SKM-1 treated with dmso at 0.1 percent for 144 hours (cell line): ENCODE measurements around the gene NAA40.
A peak's percentile ranks its signal among the peaks of the same experiment; 100 is the strongest.

Source experiments
- DNase-seq: peaks from one replicate; lab custom pipeline; 2025; ENCODE audit not compliant: unreplicated experiment; lab: John Stamatoyannopoulos, UW

The NAA40 gene

DNA sequence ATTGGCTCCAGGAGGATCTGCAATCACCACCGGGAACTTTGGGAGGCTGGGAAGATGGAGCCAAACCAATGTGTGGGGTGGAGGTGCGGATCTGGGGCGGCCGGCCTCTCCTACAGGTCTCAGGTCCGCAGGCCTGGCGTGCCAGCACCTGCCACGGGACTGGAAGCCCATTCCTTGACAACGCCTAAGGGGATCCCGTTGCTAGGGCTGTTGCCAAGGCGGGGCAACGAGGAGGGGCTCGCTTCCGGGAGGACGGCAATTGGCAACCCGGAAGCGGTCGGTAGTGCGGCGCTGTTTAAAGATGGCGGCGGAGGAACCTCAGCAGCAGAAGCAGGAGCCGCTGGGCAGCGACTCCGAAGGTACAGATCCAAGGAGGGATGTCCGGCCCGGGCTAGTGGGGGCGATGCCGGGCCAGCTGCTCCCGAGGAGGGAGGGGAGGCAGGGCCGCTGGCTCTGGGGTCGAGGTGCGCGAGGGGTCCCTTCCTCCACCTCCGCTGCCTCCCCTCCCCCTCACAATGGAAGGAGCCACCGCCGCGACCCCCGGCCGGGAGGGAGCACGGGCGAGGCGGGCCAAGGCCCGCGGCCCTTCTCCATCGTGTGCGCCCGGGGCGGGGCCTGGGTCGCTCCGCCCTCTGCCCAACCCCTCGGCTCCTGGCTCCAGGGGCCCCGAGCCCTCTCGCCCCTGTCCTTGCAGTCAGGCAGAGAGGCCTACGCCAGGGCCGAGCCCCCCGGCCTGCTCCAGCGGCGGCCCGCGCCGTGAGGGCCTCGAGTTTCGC is 47.5 kb downstream of the NAA40 start, which contains the start of gene OTUB1:
TSS of gene OTUB1 (plus strand) at position 283 of the 776 bp plus-strand sequence. CDS start at position 302, 19 bp downstream.
- DNase-seq = peak; percentile 90

DNA sequence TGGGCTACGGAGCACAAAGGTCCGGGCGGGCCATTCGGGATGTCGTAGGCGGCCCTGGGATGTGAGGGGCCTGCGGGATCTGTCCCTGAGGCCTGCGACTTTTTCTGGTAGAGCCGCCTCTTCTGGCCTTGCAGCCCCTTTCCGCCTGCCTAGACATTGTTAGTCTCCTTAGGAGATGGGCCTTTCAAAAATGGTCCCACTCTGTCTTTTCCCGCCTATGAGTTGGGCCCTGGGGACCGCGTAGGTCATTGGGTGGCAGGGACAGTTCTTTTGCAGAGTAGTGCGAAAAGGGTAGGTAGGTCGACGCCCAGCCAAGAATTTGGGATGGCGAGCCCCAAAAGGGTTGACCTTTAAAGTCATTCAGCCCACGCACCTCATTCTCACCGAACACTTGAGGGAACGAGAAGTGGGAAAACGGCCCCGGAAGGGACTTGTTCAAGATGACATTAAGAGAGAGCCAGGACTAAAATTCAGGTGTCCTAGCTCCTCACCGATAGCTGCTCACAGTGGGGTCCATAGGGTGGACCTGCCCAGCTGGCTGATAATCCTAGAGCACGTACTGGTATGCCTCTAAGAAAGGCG is 48.2 kb downstream of the NAA40 start:
- DNase-seq = no peak

DNA sequence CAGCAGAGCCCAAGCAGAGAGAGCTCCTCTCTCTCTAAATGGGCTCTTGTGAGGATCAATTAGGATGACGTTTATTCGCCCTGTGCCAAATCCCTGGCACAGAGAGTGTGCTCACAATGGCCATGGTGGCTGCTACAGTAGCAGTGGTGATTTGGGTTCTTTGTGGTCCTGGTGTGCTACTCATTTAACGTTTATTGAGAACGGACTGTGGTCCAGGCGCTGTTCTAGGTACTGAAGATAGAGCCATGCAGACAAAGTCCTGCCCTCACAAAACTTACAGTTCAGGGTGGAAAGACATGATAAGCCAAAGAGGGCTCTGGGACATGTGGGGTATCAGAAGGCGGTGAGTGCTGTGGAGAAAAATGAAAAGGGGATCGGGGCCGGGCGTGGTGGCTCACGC is 52.8 kb downstream of the NAA40 start:
- no peak for DNase-seq

- DNase-seq = no peak
Measured at GRCh38 chr11:63993100-63993499, 54.3 kb downstream of the NAA40 start.

- DNase-seq = no peak
Measured at GRCh38 chr11:63993993-63994392, 55.2 kb downstream of the NAA40 start.

- no peak for DNase-seq
Measured at GRCh38 chr11:63996512-63996911, 57.7 kb downstream of the NAA40 start.

DNA sequence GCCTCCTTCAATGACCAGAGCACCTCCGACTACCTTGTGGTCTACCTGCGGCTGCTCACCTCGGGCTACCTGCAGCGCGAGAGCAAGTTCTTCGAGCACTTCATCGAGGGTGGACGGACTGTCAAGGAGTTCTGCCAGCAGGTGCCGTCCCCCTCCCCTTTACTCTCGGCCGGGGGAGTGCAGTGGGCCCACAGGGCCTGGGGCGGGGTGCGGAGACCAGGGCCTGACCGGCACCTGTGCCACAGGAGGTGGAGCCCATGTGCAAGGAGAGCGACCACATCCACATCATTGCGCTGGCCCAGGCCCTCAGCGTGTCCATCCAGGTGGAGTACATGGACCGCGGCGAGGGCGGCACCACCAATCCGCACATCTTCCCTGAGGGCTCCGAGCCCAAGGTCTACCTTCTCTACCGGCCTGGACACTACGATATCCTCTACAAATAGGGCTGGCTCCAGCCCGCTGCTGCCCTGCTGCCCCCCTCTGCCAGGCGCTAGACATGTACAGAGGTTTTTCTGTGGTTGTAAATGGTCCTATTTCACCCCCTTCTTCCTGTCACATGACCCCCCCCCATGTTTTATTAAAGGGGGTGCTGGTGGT is 58.4 kb downstream of the NAA40 start:
- DNase-seq = no peak

- no peak for DNase-seq
Measured at GRCh38 chr11:63997801-63998337, 59.1 kb downstream of the NAA40 start.

DNA sequence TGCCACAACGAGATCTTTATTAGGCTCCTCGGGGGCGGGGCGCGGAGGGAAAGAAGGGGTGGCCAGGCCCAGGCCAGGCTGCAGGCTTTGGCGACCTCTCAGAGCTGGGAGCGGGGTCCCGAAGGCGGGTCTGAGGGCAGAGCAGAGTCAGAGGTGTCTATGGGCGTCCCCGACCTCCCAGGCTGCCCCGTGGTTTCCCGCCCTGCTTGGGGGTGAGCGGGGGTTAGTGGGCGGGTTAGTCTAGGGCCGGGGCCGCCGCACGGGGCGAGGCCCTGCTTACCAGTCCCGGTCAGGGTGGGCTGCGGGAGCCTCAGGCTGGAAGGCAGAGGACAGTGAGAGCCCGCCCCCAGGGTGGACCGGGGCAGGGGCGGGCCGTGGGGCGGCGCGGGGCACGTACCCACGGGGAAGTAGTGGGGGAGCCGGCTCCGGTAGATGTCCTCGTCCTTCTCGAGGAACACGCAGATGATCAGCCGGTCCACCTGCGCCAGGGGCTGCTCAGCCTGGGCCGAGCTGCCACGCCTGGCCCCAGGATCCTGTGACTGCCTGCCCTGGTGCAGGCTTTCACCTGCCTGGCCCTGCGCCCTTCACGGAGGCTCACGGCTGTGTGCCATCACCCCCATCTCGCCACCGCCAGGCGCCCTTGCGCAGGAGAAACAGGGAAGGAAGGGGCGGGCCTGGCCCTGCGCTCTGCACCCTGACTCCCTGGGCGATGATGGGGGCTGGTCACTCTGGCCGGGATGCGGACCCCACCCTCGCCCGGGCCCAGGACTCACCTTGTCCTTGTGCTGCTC is 60.0 kb downstream of the NAA40 start:
- DNase-seq = no peak

GRCh38 chr11:63999349-64000025 is 60.7 kb downstream of the NAA40 start:
- DNase-seq = no peak

DNA sequence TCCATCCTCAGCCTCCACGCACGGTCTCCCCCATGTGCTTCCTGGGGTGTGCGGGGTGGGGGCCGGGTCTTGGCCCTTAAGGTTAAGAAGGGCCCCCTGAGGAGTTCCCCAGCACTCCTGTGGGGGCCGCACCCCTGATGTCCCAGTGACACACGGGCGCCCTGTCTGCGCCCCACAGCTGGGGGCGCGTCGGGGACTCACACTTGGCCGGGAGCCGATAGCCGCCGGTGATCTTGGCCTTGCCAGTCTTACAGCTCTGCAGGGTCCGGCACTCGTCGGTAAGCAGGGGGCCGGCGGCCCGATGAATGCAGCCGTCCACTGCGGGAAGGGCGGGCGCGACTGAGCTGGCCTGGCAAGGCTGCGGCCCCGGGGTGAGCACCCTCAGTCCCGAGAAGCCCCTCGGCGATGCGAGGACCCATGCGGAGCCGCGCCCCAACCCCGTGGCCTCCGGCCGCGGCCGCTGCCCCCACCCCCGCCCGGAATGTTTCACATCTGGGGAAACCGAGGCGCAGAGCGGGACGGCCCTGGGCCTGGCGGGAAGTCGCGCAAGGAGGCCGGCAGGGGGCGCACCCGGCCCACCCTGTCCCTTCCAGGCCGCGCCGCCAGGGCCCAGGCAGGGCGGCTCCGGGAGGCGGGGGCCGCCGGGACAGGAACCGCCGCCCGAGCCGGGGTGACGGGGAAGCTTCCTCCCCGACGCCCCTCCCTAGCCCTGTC is 61.4 kb downstream of the NAA40 start:
- no peak for DNase-seq

GRCh38 chr11:64000740-64001483 is 62.1 kb downstream of the NAA40 start:
- DNase-seq = no peak

- no peak for DNase-seq
Measured at GRCh38 chr11:64001484-64002420, 63.0 kb downstream of the NAA40 start.

DNA sequence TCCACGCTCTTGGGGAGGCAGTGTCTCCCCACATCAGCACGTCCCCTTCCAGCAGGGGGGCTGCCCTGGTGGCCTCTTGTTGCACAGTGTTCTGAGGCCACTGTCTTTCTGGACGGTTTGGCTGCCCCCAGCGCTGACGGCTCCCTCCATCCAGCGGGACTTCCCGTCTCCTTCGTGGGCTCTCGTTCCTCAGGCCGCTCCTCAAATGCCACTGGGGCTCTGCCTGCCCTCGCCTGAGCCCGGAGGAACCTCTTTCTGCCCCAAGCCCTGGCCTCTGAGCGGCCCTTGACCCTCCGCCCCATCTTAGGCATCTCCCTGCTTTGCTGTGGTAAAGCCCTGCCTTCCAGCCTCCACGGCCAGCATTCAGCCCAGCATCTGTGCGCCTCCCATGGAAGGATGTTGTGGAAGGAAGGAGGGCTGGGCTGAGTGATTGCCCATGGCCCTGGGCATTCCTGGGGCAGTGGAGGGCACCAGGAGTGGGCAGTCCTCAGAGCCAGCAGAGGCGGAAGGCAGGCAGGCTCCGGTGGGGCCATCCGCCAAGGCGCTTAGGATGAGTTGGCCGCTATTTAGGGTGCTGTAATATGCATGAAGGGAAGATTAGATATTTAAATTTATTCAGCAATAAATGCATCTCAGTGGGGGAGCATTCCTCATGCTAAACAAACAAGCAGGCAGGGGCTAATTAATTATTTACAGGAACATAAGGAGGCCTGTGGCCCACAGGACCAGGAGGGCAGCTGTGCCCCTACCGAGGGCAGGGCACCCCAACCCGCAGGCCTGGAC is 65.2 kb downstream of the NAA40 start:
- no peak for DNase-seq

DNA sequence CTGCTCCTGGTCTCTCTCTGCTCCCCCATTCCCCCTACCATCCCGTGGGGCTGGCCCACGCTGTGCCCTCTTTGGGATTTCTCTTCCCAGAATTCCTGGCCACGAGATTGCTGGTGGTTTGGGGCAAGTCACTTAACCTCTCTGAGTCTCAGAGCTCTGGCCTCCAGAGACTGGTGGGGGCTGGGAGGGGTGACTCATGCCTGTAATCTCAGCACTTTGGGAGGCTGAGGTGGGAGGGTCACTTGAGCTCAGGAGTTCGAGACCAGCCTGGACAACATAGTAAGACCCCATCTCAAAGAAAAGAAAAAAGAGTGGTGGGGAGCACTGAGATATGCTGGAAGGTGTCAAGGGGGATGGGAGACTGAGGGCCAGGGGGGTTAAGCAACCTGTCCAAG is 65.8 kb downstream of the NAA40 start:
- DNase-seq = no peak

- DNase-seq = no peak
Measured at GRCh38 chr11:64005691-64006090, 66.9 kb downstream of the NAA40 start.

- no peak for DNase-seq
Measured at GRCh38 chr11:64006398-64006797, 67.6 kb downstream of the NAA40 start.
